Testis (tissue), 3 donors: ENCODE results near the gene DNAJB2. TPM values are rescaled to one million over a fixed set of nuclear protein-coding genes. Genes with fewer than 3 reads are reported as not detected.
"Not testable (repeated sequence)": the region's sequence is repeated elsewhere in the genome, so short reads cannot be mapped to it uniquely, and the experiment has no call there.

Source experiments
- DNase-seq: peaks from one replicate; pipeline ENCODE4 v3.0.0-alpha.2; 2019
- H3K27ac ChIP-seq, 2 donors: fragments of 200-600 bp; sonication (generic); one replicate each; pipeline ENCODE4 v1.5.1; 2019
- H3K27me3 ChIP-seq: fragments of 200-600 bp; sonication (generic); one replicate; pipeline ENCODE4 v1.5.1; 2019
- H3K36me3 ChIP-seq: fragments of 200-600 bp; sonication (generic); one replicate; pipeline ENCODE4 v1.5.1; 2017; ENCODE audit warnings: low read depth; ENCODE audit errors: missing control alignments
- H3K4me1 ChIP-seq: fragments of 200-600 bp; sonication (generic); one replicate; pipeline ENCODE4 v1.5.1; 2019
- H3K4me3 ChIP-seq, 2 donors: fragments of 200-600 bp; sonication (generic); one replicate each; pipeline ENCODE4 v1.5.1; 2017 to 2019
- H3K9me3 ChIP-seq: fragments of 200-600 bp; sonication (generic); one replicate; pipeline ENCODE4 v1.5.1; 2017
- CTCF ChIP-seq, 3 experiments: fragments of 450-650 bp in 2 of 3; fragments of 200-600 bp in 1 of 3; sonication (generic) in 1 of 3; IDR thresholded peaks; one replicate each; pipeline ENCODE4 v1.5.1; 2016 to 2019; ENCODE audit warnings: antibody characterized with exemption in 3 of 3, mild to moderate bottlenecking in 2 of 3, moderate library complexity in 1 of 3
- POLR2A ChIP-seq: fragments of 450-650 bp; IDR thresholded peaks from one replicate; pipeline ENCODE4 v1.6.1; 2017; ENCODE audit warnings: antibody characterized with exemption, mild to moderate bottlenecking, moderate library complexity
- WGBS, 2 donors: methylation state at CpG; one replicate each; pipeline ENCODE4 v1.1.5; 2018; 5-methylcytosine and 5-hydroxymethylcytosine counted together
- intact Hi-C: fragments of 100-400 bp; cut with DNase I; formaldehyde crosslinking; loops from one replicate; pipeline ENCODE4 v1.15.1; 2023; ENCODE audit warnings: low total_unique reads
- polyA plus RNA-seq: library from polyadenylated mRNA; stranded (reverse); fragments of 350-450 nt; fragmentation: Illumina TruSeq; extraction: RNeasy Lipid Tissue Mini Kit (QIAGEN cat#74804); gene quantifications from one replicate; pipeline ENCODE4 v1.2.3, GENCODE V29; 2014; ENCODE audit warnings: low read depth, low replicate concordance; ENCODE audit not compliant: insufficient read depth
- total RNA-seq, 2 donors: library from RNA; depleted of rRNA; stranded (reverse); fragments of >200 nt; gene quantifications; one replicate each; pipeline ENCODE4 v1.2.3, GENCODE V29; 2016

The DNAJB2 gene
- total and polyA plus RNA-seq, 3 donors from 2014 or later = 139 to 152 (median 149) TPM

DNA sequence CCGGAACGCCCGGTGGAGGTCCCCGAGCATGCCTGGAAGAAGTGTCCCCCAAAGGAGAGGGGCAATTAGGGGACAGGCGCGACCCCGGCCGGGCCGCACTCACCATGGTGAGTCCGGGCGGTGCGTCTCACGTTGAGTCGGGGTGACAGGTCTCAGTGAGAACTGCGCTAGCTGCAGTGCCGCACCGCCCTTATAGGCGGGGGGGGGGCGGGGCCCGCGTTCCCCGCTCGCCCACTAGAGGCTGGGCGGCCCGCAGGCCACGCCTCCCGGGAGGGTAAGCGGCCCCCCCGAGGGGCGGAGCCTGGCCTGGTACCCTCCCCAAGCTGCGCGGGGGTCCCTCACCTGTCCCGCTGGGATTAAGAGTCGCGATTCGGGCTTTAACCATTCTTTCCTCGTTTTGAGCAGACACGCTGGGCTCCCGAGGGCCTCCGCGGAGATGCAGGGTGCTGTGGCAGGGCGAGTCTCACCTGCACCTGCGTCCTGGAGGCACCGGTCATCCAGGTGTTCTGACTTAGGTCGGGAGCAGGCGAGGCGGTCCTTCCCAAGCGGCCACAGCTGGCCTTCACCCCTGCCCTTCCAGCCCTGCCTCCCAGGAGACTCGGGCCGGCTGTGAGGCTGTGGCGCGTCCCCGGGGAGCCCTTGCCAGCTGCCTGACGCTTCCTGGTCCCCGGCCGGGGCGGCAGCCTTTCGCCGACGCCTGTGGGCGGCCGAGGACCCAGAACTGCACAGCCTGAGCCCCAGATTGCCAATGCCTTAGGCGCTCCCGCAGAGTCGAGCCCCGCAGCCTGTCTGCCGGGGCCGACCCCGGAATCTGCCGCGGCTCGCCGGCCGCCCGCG is 25.2 kb upstream of the DNAJB2 start, which contains the start of gene TUBA4A:
TUBA4A (minus strand) TSS at position 166 of the 837 bp plus-strand sequence; CDS start at position 106, 60 bp downstream.
- H3K4me1 ChIP-seq = peaks cover 15% of the 10 kb centered on the region

DNA sequence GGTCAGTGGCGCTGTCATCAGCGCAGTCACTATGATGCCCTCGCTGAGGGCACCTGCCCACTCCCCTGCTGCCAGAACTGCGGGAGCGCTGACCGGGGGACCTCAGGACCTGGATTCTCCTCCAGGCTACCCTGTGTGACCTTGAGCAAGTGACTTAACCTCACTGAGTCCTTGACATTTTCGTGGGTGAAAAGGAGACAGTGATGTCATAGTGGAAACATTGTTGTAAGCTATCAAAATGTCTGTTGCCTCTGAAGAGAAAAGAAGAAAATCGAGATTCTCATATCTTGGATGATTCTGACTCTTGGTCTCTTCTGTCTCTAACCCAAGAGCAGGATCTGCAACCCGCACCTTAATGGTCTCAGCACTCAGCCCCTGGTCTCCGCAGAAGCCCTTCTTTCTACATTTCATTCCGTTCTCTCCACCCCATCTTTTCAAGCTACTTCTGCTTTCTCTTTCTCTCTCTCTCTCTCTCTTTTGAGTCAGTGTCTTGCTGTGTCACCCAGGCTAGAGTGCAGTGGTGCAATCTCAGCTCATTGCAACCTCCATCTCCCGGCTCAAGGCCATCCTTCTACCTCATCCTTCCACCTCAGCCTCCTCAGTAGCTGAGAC is 24.5 kb upstream of the DNAJB2 start:
- intact Hi-C loops = no loop called here

More for the DNA sequence above, 25.2 kb upstream of the DNAJB2 start, which contains the start of gene TUBA4A:
- Histone ChIP-seq H3K9me3 (no peaks in the 10 kb centered on the region), H3K36me3 (no peaks in the 10 kb centered on the region), H3K27ac (peak within 1 kb of the TSS in 1 of 2 donors; percentile 11), H3K27me3 (no peaks in the 10 kb centered on the region), H3K4me3 (peak within 1 kb of the TSS; percentile 42 to 67)
- peak; percentile 85 for DNase-seq
- WGBS, 2 donors = 0% methylated on average over 48 of the region's 76 CpGs; no CpG with 5 or more reads in 1 of the 2 donors
- intact Hi-C loops = no loop called here
- TF ChIP-seq CTCF (IDR thresholded peaks at IDR 0.05) (peak in 1 of 3 experiments; percentile 16), POLR2A (peak; percentile 67)

GRCh38 chr2:219258942-219259341 is 20.2 kb upstream of the DNAJB2 start:
- H3K36me3 ChIP-seq, H3K27ac ChIP-seq, H3K9me3 ChIP-seq, H3K4me3 ChIP-seq, DNase-seq, intact Hi-C loops, H3K27me3 ChIP-seq: not testable (repeated sequence)
- 85 to 92% methylated on average over 10 of the region's 10 CpGs for WGBS, 2 donors
- H3K4me1 ChIP-seq = peaks cover 11% of the 10 kb centered on the region

More for the DNA sequence above, 24.5 kb upstream of the DNAJB2 start:
- no peak overlapping the region for H3K27ac ChIP-seq
- H3K27me3 ChIP-seq = no peaks in the 10 kb centered on the region
- peak overlapping the region; percentile 42 to 67 for H3K4me3 ChIP-seq
- no peaks in the 10 kb centered on the region for H3K9me3 ChIP-seq
- 8 to 13% methylated on average over 9 to 12 of the region's 12 CpGs for WGBS, 2 donors
- no peak for TF ChIP-seq CTCF (IDR thresholded peaks at IDR 0.05)
- no peak for TF ChIP-seq POLR2A
- no peak for DNase-seq
- peaks cover 15% of the 10 kb centered on the region for H3K4me1 ChIP-seq
- H3K36me3 ChIP-seq = no peaks in the 10 kb centered on the region

GRCh38 chr2:219261024-219261855 is 17.9 kb upstream of the DNAJB2 start:
- Histone ChIP-seq H3K36me3 (no peaks in the 10 kb centered on the region), H3K27ac (no peak overlapping the region), H3K4me3 (no peak overlapping the region), H3K4me1 (no peaks in the 10 kb centered on the region), H3K27me3 (no peaks in the 10 kb centered on the region), H3K9me3 (no peaks in the 10 kb centered on the region)
- TF ChIP-seq POLR2A (no peak), CTCF (IDR thresholded peaks at IDR 0.05) (no peak)
- WGBS, 2 donors = 65 to 68% methylated on average over 5 of the region's 5 CpGs
- no peak for DNase-seq
- intact Hi-C loops = no loop called here
